GOT3 (cell line): Measurements from ENCODE around the gene PDLIM5.

Experiments
- DNase-seq: peaks from one replicate; lab custom pipeline; 2025; ENCODE audit warnings: mixed read lengths; lab: John Stamatoyannopoulos, UW

Gene PDLIM5

GRCh38 chr4:94426783-94427182 lies 25.0 kb upstream of the PDLIM5 start:
- no peak for DNase-seq

GRCh38 chr4:94428884-94429283 lies 22.9 kb upstream of the PDLIM5 start:
- no peak for DNase-seq

- DNase-seq: no peak
These were observed 21.3 kb upstream of the PDLIM5 start for GRCh38 chr4:94430406-94430805.

- no peak for DNase-seq
These were observed 20.4 kb upstream of the PDLIM5 start for GRCh38 chr4:94431388-94431787.

- DNase-seq: no peak
These were observed 17.2 kb upstream of the PDLIM5 start for GRCh38 chr4:94434505-94434904.

GRCh38 chr4:94435874-94436273 lies 15.9 kb upstream of the PDLIM5 start:
- no peak for DNase-seq

GRCh38 chr4:94436512-94436911 lies 15.2 kb upstream of the PDLIM5 start:
- no peak for DNase-seq

- DNase-seq: no peak
These were observed 12.1 kb upstream of the PDLIM5 start for GRCh38 chr4:94439606-94440005.

GRCh38 chr4:94441838-94442237 lies 9.9 kb upstream of the PDLIM5 start:
- DNase-seq: no peak

- DNase-seq: no peak
These were observed 9.5 kb upstream of the PDLIM5 start for GRCh38 chr4:94442251-94442650.

GRCh38 chr4:94446386-94446785 lies 5.4 kb upstream of the PDLIM5 start:
- no peak for DNase-seq

- no peak for DNase-seq
These were observed 3.9 kb upstream of the PDLIM5 start for GRCh38 chr4:94447754-94448411.

GRCh38 chr4:94448815-94449375 lies 2.8 kb upstream of the PDLIM5 start:
- no peak for DNase-seq

GRCh38 chr4:94451051-94451694 lies 569 bp upstream of the PDLIM5 start:
- no peak for DNase-seq

GRCh38 chr4:94452476-94453371 lies 982 bp downstream of the PDLIM5 start:
- peak; percentile 11 for DNase-seq

- DNase-seq: no peak
These were observed 1.7 kb downstream of the PDLIM5 start for GRCh38 chr4:94453391-94453963.

GRCh38 chr4:94454405-94454804 lies 2.7 kb downstream of the PDLIM5 start:
- DNase-seq: no peak

- DNase-seq: peak; percentile 3
These were observed 3.3 kb downstream of the PDLIM5 start for GRCh38 chr4:94455081-94455480.

GRCh38 chr4:94457692-94458106 lies 6.0 kb downstream of the PDLIM5 start:
- no peak for DNase-seq

GRCh38 chr4:94458682-94459081 lies 6.9 kb downstream of the PDLIM5 start:
- DNase-seq: no peak

- DNase-seq: no peak
These were observed 7.9 kb downstream of the PDLIM5 start for GRCh38 chr4:94459462-94460161.

GRCh38 chr4:94461506-94461905 lies 9.8 kb downstream of the PDLIM5 start:
- no peak for DNase-seq
